ENCODE measurements around the gene SCN1A.
"Not testable (repeated sequence)": the region's sequence is repeated elsewhere in the genome, so short reads cannot be mapped to it uniquely, and the experiment has no call there.

Gene SCN1A

DNA sequence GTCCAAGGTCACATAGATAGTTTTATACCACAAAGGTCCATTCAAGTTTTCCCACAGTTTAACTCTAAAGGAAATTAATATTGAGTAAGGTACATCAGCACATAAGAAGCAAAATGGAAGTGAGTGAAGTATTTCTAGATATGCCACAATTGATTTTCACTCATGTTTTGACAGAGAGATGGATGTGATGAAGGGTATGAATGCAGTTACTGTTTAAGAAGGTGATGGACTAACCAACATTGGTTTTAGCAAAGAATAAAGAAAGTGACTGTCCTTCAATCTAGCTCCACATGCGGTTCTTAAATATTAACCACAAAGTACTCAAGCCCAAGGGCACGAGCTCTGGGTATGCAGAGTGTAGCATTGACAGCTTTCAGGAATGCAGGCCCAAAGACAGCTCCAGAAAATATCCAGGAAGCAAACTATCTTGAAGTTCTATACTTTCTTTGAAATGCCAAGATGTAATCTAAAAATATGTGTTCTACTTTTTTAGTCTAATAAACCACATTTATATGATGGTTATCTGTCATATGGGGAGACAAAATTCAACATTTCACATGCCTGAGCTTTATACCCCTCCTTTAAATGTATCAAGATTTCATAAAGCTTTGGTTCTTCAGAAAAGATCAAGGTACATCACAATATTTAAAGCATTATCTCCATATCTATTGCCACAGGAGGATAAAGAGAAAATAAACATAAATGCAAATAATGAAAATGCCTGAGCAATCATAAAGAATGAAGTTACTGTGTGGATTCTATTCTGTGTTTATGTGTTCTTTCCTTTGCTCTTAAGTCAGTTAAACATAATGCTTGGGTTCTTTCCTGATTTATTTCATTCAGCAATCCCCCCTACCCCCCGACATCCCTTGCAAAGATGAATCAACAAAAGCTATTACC is 6.7 kb upstream of the SCN1A start:
- DNase-seq, result no peak

DNA sequence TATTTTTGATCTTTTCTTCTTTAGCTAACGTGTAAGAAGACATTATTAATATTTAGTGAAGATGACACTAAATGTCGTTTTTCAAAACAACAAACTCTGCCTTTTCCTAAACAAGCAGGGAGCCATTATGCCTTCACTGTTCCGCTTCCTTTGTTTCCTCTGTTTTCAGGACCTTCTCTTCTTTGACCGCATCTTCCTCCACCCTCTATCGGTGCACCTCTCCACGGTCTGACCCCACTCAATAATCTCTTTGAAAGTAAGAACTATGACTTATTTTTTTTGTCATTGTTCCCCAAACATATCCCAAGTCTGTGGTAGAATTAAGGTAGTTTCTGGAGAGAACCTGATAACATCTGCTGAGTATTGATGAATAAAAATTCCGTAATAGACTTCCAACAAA is 5.8 kb upstream of the SCN1A start:
- no peak for DNase-seq

DNA sequence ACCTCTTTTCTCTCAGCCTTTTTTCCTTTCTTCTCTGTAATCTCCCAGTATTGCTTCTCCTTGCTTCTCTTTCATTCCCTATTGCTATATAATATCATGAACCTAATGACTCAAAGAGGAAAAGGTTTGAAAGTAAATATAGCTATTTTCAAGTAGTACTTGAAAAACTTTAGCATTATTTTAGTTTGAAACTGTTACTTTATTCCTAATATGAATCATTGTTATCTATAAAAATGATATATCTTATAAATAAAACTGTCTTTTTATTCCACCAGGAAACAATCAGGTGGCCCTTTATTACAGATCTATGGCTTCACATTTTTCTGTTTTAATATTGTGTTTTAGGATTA is 311 bp upstream of the SCN1A start:
- DNase-seq, result no peak

DNA sequence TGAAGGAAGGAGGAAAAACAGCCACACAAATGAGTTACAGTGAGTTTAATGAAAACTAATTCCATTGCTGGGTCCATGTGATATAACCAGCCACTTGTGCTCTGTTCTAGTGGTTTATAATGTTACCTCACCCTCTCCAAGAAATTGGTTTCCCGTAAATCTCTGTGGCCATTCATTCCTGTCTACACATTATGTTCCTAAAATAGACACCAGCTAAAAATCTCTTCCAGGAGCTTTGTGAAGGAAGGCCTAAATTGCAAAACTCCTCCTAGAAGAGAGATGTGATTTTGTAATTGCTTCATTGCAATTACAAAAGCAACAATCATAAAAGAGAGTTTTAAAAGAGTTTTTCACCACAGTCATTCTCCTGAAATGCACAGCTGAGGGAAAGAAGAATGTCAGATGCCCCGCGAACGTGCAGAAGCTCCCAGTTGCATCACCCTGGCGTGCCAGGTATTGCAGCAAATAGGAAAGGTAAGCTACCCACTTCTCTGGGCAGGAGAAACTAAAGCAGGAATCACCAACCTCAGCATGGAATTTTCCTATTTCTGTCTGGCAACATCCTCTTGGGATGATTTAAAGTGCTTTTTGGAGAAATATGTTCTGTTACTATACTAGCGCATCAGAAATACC is 1.7 kb downstream of the SCN1A start:
- no peak for DNase-seq

DNA sequence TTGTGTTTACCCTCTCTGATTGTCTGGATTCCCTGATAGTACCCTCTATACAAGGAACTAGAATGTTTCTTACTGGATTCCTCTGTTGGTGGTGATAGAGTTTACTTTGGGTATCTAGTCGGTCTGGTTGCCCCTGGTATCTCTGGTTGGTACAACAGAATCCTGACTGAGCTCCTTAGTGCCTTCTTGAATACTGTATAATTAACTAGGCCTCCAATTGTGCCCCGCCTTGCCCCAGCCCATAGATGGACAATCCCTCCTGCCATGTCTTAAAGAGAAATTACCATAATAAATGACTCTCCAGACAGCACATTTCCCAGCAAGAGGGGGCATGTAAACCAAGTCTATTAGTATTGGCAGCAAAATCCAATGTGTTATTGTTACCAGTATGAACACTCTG is 2.3 kb downstream of the SCN1A start:
- DNase-seq, result no peak

DNA sequence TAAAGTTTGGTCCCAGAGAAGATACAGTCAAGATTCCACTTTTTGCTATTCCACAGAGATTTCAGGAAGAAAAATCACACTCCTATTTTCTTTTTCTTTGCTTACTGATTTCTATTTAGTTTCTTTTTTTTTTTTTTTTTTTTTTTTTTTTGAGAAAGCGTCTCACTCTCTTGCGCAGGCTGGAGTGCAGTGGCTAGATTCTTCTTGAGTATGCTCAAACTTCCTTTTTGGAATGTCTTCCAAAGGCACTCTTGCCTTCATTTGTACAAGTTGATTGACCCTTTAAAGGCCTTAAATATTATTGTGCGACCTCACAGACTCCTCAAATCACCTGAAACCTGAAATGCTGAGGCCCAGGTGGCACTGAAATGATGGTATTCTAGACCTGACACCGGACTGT is 9.6 kb downstream of the SCN1A start:
- no peak for DNase-seq

DNA sequence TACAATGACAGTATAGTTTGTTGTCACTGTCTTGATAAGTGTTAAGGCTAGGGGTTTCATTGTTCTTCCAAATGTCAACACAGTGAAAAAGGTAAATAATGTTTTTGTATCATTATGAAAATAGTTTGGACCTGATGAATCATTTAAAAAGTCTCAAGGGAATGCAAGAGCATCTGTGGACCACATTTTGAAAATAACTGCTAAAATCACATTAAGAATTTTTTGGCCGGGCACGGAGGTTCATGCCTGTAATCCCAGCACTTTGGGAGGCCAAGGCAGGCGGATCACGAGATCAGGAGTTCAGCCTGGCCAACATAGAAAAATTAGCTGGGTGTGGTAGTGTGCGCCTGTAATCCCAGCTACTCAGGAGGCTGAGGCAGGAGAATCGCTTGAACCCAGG is 10.3 kb downstream of the SCN1A start:
- no peak for DNase-seq

DNA sequence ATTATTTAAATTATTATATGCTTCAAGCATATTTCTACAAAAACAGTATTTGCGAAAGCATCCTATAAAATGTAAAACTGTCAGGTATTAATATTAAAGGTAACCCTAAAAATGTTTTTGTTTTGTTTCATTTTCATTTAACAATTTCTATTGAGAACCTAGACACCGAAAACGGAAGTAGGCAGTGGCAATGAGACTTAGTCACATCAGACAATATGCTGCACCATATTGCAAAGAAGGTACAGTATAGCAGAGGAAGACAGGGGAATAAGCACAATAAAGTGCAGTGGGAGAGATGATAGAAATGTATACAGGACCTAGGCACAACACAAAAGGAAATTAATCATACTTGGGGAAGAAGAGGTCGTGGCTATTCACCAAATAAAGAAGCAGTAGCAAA is 12.2 kb downstream of the SCN1A start:
- DNase-seq, result no peak

DNA sequence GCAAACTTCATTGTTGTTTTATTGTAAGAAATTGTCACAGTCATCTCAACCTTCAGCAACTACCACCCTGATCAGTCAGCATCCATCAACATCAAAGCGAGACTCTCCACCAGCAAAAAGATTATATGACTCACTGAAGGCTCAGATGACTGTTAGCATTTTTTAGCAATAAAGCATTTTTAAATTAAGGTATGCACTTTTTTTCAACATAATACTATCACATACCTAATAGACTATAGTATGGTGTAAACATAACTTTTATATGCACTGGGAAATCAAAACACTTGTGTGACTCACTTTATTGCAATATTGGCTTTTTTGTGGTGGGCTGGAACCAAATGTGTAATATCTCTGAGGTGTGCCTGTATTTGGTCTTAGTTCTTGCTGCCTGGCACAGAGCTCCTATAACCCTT is 15.6 kb downstream of the SCN1A start:
- DNase-seq, result no peak

DNA sequence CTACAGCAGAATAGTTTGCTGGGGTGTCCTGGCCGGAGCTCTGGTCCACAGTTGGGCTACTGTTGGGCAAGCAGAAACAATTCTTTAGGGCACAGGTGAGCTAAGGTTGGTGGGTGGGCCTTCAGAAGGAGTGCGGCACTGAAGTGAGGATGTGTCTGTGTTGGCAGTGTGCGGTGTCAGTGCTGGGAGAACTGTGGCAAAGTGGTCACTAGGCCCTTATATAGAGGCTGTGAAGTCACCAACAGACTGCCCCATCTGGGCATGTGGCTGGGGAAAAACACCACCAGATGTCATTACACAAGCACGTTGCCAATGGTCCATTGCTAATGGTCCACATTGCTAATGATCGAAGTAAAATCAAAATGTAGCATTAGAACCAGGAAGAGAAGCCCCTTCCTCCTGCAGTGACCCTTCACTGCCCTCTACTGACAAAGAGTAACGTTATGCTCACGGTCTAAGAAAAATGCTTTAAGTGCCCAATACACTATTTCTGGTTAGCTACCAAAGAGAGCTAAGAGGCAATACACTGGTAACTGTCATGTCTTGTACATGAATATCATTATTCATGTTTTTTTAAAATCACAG is 21.3 kb downstream of the SCN1A start:
- DNase-seq, result peak; percentile 16

DNA sequence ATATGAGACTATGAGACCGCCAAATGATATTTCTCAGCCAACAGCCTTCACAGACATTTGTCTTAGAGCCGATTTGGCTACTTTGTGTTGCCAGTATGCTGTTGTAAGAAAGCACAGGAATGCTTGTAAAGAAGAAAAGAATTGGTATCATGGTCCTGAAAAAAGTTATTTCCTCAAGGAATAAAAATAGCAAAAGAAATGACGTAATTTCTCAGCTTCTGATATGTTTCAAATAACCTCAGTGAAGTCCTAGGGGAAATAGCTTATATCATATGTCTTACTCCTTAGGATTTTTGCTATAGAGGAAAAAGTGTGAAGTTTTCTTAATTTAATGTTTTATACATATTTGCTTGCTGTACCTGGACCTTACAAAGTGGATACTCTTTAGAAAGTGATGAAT is 23.0 kb downstream of the SCN1A start:
- DNase-seq, result no peak

DNA sequence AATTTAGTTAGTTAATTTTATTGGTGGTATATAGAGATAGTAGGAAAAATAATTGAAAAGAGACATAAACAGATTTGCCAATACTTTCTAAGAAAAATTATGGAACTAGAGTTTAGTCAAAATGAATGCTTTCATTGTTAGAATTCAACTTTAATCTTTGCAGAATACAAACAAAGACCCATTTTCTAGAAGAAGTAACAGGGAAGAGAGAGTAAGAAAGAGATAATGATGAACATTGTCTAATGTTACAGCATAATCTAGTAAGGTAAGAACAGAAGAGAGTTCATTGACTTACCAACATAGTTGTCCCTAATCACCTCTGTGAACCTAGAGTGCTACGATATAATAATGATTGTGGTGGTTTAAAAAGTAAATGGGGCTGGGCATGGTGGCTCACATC is 23.7 kb downstream of the SCN1A start:
- DNase-seq, result no peak

DNA sequence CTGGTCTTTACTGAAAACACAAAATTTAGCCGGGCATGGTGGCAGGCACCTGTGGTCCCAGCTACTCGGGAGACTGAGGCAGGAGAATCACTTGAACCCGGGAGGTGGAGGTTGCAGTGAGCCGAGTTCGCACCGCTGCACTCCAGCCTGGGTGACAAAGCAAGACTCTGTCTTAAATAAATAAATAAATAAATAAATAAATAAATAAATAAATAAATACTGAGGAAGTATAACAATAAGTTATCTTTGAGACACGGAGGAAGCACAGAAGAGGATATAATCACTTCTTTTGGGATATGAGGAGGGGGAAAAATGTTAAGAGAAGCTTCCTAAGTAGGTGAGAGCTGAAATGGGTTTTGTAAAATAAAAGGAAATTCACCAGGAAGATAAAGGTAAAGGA is 24.5 kb downstream of the SCN1A start:
- not testable (repeated sequence) for DNase-seq

DNA sequence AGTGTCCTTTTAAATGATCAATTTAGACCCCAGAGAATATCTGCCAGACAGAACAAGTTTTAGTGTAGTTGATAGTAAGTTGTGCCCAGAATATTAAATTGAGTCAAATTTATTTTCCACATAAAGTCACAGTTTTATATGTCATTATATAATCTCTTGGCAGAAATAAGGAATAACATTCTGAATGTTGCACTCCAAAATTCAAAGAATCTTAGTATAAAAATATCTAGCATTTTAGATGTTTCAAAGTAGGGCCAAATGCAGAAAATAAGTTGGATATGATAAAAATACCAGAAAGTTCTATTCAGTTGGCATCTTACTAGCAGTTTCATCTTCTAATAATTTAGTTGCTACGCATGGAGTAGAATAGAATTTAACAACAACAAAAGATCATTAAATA is 33.5 kb downstream of the SCN1A start:
- no peak for DNase-seq

DNA sequence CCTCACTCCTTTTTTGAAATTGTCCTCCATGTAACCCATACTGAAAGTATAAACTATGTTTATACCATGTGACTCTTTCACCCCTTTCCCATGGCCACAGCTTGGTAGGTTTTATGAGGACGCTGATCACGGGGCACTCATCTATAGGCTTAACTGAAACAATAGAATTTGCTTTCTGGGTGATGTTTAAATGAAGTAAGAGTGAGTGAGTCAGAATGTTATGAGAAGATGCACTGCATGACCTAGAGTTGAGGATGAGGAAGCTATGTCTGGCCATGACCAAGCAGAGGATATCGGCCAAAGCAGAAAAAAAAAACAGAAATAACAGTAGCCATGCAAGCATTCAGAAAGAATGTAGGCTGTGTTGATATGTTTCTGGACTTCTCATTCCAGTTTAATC is 34.9 kb downstream of the SCN1A start:
- DNase-seq, result no peak

DNA sequence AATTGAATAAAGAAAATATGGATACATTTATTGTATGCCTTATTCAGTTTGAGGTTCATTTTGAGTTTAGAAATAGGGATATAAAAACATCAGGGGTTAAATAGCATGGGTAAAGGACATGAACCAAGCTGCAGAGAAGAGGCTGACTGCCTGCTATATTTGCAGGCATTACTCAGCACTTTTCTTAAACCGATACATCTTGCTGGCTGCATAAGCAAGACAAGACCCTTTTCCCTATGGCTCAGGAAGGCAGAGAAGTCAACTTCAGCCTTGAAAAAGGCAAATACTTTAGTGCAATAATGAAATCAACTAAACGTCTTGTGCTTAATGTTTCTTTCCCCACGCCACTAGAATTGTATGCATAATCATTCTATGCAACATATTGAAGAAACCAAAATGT is 36.4 kb downstream of the SCN1A start:
- no peak for DNase-seq

DNA sequence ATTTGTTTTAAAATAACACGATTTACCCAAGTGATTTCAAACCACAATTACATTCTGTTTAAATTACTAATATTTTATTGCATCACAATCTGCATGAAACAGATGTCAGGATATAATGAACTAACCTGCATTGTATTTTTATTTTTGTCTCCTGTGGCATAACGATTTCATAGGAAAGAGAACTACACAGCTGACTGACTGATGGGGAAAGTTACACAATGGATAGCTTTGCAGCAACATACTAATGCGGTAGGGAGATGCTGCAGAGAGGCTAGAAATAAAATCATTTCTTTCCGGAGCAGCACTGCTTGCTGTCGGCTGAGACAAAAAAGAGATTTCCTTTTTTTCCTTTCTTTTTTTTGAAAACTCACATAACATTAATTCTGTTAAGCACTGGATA is 36.9 kb downstream of the SCN1A start:
- DNase-seq, result no peak

DNA sequence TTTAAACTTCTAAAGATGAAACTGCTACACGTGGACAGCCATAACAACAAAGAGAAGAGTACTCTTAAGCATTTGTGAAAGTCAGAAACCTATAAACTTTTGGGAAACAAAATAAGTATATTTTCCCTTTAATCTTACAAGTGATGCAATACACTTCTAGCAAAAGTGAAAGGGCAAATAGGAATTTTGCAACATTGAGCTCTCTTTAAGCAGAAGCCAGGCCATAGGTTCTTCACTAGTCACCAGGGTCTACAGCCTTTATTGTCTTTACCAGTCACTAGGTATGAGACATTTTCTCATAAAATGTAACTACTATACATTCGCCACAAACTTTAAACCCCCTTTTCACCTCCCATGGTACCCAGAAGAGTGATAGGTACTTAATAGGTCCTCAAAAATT is 37.5 kb downstream of the SCN1A start:
- DNase-seq, result no peak

DNA sequence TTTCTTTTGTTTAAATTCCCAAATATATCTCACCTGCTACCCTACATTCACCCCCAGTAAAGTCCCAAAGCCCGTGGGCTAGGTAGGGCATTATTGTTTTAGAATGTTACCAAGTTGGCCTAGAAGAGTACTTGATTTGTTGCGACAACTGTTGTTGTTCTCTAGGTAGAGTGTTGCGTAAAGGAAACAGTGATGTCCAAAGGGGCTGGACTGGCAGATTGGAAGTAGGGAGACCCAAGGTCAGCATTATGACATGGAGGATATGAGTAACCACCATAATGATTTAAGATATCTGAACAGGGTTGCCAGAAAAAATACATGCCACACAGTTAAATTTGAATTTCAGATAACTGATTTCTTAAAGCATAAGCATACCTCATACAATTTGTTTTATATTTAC is 39.2 kb downstream of the SCN1A start:
- DNase-seq, result no peak

DNA sequence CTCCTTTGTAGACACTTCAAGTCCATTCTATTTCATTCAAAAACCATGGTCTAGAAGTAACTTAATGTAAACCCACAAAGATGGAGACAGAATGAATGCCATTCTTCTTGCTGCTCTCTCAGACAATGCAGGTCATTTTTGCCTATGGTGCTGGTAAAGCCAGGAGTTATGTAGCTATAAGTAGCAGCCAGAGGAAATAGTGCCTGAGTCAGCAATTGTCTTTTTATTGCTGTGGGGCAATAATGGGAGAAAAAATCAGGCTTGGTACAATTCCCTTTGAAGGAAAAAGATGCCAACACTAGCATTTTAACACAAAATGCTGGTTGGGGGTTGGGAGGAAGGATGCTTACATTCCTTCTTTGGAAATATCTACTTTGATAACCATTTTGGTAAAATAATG is 43.5 kb downstream of the SCN1A start:
- no peak for DNase-seq

DNA sequence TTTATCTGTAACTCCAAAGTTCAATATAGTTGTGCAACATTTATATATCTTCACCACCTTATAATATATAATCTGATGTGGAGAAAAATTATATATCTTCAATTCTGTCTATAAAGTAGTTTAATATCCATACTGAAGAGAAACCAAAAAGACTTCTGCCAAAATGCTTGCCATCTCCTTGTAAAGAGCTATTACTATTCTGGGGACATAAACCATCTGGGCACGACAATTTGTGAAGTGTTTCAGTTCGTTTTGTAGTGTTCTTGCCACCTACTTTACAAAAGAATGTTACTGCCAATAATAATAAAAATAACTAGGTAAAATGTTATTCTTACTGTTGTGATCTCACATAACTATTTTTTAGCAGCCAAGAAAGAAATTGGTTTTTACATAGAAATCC is 45.1 kb downstream of the SCN1A start:
- no peak for DNase-seq

DNA sequence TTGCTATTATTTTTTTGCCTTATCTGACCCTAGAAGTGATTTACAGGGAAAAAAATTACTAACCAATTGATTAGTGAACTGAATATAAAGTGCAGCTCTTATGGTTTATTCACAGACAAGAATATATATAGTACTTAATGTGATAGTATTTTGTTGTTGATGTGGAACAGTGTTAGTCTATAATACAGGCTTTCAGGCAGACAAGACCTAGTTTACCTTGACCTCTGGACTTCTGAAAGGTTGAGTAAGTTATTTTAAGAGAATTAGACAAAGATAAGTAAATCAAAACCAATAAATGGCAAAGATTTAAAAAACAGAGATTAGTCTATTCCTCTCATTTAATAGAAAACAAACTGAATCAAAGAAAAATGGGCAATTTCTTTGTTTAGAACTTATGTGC is 46.0 kb downstream of the SCN1A start:
- no peak for DNase-seq

DNA sequence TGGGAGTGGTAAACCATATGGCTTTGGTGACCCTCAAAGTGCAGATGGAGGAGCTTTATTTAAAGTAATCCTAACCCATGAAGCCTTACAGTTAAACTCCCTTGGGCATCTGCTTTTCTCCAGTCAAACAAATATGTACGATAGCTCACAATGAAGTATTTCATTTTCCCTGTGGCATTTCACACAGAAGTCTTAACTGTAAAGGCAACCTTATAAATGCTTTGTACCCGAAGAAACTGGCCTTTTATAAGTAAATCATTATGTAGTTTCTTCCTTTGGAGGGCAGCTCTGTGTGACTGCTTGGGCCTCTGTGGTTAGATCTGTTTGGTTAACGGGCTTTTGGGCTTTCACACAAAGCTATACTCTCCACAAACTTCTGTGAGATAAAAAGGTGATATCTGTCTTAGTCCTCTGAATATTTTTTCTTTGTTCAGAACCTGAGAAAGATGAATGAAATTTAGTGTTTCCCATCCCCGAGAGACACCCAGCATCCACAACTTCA is 46.6 kb downstream of the SCN1A start:
- no peak for DNase-seq

DNA sequence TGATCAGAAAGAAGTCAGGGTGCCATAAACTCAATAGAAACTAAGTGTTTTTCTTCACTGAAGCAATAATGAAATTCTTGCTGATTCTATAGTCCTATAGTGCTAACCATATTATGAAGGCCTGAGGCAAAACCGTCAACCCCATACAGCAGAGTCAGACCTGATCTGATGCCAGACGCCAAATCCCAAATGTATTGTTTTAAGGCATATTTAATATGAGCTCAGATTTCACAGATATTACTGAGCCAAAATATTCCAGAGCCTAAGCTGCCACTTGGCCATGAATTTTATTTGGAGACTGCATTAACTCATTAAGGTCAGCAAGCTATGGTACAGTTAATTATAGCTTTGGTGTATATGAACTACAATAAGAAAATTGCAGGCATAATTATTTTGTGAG is 53.4 kb downstream of the SCN1A start:
- no peak for DNase-seq
